Astrocyte of the hippocampus (primary cell): ENCODE measurements around the gene ZBTB21.
A peak's percentile ranks its signal among the peaks of the same experiment; 100 is the strongest.
"Not testable (repeated sequence)": the region's sequence is repeated elsewhere in the genome, so short reads cannot be mapped to it uniquely, and the experiment has no call there.

Experiments used
- DNase-seq: peaks from one replicate; pipeline ENCODE4 v3.0.0; 2011; ENCODE audit warnings: low read depth, low spot score

ZBTB21 gene

DNA sequence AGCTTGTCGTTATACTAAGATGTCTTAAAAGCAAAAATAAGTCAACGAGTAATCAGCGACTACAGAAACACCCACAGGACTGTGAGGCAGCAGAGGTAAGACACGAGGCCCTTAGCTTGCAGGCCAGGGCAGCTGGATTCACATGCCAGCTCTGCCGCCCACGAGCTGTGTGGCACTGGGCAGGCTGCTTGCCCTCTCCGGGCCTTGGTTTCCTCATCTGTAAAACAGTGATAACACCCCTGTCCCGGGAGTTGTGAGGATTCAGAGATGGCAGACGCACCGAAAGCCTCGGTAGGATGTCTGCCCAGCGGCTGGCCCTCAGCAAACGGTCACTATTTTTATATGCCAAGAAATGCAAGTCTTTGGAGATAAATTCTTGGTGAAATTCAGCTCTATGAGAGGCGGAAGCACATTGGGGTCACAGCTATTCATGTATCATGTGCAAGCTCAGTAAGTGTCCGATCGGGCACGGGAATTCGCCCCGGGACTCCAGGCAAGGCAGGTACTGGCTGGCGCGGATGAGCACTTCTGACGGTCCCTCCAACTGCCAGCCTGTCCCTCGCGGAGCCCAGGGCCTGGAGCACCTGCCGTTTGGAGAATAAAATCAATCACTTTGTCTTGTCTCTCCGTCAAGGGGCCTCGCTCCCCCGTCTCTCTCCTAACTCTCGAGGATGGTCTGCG lies 57.5 kb downstream of the ZBTB21 start:
- DNase-seq, result peak; percentile 20

DNA sequence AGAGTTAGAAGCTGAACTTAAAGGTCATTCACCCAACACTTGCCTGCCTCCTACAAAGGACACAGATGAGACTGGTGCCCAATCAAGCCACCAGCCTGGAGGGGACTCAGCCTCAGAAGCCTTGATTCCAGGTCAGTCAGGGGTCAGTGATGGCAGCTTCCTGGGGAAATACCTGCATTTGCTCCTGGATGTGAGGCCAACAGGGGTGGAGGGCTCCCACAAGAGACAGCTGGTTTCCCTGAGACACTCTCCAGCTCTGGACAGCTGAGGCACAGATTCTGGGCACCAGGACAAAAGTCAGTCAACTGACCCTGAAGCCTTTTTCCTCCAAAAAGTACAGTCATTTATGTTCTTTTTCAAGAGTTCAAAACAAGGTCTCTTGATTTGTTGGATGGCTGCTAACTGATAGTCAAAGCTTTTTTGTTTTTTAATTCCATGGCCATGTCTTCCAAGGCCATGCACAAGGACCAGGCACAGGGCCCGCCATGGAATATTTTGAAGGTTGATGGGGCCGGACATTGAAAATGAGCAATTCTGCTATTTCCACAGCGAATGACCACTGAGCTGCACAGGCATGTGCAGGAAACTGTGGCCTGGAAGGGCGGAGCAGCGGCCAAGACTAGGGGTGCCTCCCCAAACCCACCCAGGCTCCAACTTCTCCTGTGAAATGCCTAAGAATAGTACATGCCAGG lies 58.1 kb downstream of the ZBTB21 start:
- no peak for DNase-seq

DNA sequence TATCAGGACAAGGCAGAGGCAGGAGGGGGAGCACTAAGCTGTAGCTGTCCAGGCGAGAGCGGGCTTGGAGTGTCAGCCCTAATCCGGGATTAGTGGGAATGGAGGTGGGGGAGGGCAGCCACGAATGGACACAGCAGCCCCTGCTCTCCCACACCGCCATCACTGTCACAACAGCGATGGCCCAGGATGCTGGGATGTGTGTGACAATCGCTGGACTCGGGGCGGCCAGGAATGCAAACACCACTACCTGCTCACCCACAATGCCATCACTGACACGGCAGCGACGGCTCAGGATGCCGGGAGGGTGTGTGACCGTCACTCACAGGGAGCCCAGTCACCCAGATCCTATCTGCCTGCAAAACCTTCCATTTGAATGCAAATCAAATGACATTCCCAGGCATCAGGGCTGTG lies 59.2 kb downstream of the ZBTB21 start:
- DNase-seq, result no peak

DNA sequence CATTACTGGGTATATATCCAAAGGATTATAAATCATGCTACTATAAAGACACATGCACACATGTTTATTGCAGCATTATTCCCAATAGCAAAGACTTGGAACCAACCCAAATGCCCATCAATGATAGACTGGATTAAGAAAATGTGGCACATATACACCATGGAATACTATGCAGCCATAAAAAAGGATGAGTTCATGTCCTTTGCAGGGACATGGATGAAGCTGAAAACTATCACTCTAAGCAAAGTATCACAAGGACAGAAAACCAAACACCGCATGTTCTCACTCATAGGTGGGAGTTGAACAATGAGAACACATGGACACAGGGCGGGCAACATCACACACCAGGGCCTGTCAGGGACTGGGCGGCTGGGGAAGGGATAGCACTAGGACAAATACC lies 60.5 kb downstream of the ZBTB21 start:
- DNase-seq, result not testable (repeated sequence)

DNA sequence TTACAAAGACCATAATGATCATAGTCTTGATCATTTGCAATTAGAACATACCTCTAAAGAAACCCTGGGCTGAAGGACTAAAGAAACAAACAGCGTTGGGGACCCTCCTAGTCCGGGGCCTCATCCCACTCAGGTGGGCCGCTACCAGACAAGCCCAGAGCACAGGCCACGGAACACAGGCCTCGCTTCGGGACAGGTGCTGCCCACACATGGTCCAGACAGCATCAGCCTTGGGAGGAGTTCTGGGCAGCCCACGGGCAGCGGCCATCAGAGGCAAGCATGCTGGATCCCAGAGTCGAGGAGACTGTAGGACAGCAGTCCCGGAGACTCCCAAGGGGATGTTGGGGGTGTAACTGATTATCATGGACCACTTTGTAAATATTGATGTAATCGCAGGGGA lies 61.3 kb downstream of the ZBTB21 start:
- no peak for DNase-seq

DNA sequence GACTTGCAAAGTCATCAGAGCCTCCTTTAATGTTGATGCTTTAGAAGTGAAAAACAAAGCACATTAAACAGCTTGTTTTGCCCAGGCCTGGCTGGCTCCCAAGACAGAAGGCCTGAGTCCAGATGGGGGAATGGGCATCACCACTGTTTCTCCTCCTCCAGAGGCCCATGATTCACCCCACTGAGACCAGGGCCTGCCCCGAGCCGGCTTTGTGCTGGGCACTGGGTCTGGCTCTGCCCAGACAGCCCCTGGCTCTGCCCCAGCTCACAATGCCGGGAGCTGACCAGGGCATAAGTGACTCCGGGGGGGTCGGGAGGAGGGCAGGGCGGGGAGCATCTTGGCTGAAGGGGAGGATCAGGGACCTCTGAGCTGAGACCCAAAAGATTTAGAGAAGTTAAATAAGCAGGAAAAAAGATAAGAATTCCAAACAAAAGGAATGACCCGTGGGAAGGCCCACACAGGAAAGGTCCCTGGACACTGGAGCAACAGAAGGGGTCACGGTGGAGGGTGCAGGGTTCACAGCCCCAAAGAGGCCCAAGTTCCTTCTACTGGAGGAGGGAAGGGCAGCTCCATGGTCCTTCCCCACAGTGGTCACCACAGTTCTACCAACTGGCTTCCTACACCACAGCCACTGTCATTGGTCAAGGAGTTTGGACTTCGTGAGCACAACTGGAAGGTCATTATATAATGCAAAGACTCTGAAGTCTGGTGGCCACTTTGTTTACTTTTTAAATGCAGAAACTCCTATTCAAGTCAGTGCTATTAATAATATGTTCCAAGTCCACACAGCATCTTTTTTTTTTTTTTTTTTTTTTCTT lies 61.9 kb downstream of the ZBTB21 start:
- peak; percentile 58 for DNase-seq

DNA sequence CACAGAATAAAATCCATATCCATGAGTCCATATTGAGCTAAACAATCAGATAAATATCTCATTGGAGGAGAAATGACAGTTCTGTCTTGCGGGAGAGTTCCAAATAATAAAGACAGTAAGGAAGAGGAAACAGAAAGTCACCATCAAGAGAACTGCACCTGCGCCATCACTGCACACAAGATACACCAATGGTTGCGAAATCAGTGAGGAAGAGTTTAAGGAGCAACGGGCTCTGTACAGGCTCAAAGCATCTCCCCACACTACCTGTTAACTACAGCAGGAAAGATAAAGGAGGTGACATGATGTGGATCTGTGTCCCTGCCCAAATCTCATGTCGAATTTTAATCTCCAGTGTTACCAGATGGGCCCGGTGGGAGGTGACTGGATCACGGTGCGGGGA lies 64.2 kb downstream of the ZBTB21 start:
- no peak for DNase-seq

DNA sequence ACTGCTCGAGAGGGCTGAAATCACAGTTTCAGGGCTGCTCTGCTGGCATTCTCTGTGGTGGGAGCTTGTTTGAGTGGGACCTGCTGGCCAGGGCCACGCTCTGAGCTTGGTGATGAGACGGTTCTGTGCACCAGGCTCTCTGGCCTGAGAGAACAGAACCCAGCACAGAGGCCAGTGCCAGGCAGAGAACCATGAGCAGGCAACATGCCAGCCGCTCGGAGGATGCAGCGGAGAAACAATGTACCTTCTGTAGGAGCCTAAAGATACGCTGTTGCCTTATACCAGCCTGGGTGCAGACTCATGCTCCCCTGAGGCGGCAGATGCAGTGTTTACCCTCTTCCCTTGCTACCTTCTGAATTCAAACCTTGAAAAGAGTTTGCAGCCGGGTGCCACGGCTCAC lies 66.3 kb downstream of the ZBTB21 start:
- no peak for DNase-seq

DNA sequence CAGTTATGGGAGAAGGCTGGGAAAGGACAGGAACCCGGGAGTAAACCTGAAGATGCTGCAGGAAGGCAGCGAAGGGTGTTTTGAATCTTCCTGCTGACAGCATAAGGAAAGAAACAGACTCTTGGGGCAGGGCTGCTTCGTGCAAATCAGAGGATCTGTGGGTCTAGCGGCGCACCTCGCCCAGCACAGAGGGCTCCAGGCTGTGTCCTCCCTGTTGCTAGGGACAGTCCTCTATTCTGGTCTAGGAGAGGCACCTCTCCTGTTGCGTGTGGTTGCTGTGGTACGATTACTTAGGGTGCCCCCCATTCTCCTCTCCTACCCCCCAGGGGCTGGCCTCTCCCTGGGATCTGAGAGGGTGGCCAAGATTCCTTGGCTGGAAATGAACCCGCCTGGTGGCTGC lies 67.7 kb downstream of the ZBTB21 start:
- no peak for DNase-seq

DNA sequence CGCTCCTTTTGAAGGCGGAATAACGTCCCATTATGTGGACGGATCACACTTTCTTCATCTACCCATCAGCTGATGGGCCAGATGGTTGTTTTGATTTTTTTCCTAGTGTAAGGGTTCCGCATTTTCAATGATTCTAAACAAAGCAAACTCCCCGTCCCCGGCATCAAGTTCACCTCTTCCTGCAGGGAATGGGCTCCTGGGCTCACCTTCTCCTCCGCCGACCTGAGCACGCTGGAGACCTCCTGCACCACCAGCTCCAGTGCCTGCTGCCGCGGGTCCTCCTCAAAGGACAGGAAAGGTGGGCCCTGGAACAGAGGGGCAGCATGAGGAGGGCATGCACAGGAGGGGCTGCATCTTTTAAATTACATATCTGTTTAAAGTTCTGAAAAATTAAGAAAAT lies 68.2 kb downstream of the ZBTB21 start:
- DNase-seq, result no peak

DNA sequence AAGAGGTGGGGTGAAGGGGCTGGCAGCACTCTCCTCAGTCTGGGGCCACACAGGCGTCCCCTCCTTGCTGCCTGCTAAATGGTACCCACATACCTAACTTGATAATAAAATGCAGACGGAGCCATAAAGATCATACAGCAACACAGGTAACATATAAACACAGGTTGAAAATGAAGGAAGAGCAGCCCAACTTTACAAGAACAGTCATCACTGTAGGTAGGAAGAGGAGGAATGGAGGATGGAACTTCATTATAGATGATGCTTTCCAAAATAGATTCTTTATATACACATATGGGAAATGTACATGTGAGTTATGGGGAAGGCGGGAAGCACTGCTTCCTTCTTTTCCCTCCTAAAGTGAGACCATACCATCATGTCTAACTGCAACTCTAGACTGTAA lies 69.7 kb downstream of the ZBTB21 start:
- no peak for DNase-seq

DNA sequence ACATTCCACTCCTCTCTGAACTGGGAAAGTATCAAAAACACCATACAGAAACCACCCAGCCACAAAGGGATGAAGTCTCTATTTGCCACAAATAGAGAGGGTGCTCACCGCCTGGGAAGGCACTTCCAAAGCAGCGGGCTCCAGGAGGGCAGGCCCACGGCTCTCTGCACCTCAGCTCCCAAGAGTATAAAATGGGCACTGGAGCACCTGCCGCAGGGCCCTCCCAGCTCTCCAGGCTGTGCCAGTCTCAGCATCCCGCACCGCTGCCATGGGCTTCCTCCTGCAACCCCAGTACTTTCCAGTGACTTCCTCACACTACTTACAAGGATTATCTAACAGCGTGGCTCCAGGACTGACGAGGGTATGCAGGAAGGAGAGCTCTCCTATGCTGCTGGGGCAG lies 70.8 kb downstream of the ZBTB21 start:
- no peak for DNase-seq
